Liver (tissue), 9 donors: Measurements from ENCODE around the gene PHAX. TPM values are rescaled to one million over a fixed set of nuclear protein-coding genes. Genes with fewer than 3 reads are reported as not detected.
"Not testable (repeated sequence)": the region's sequence is repeated elsewhere in the genome, so short reads cannot be mapped to it uniquely, and the experiment has no call there.

Experiments
- DNase-seq: peaks from one replicate; pipeline ENCODE4 v3.0.0-alpha.2; 2017; ENCODE audit warnings: low spot score
- H3K27ac ChIP-seq, 2 donors: one replicate each; pipeline ENCODE4 v1.7.0; 2013; ENCODE audit warnings: inconsistent platforms in 2 of 2, low read length in 2 of 2, control low read depth in 1 of 2, low read depth in 1 of 2, mild to moderate bottlenecking in 1 of 2
- H3K27me3 ChIP-seq, 4 donors: one replicate each; pipeline versions ENCODE4 v1.6.1 to v1.7.0; 2013; ENCODE audit warnings: low read length in 3 of 4, inconsistent platforms in 1 of 4, mild to moderate bottlenecking in 1 of 4, moderate library complexity in 1 of 4; ENCODE audit not compliant: control insufficient read depth in 4 of 4, insufficient read depth in 4 of 4
- H3K36me3 ChIP-seq, 4 donors: one replicate each; pipeline versions ENCODE4 v1.6.1 to v1.7.0; 2013; ENCODE audit warnings: low read length in 3 of 4, mild to moderate bottlenecking in 3 of 4, low read depth in 1 of 4, moderate library complexity in 1 of 4; ENCODE audit not compliant: control insufficient read depth in 4 of 4, insufficient read depth in 3 of 4
- H3K4me1 ChIP-seq, 4 donors: one replicate each; pipeline versions ENCODE4 v1.6.1 to v1.7.0; 2013; ENCODE audit warnings: low read length in 3 of 4, mild to moderate bottlenecking in 3 of 4, moderate library complexity in 1 of 4; ENCODE audit not compliant: control insufficient read depth in 4 of 4, insufficient read depth in 4 of 4
- H3K4me3 ChIP-seq, 3 donors: one replicate each; pipeline versions ENCODE4 v1.6.1 to v1.7.0; 2013; ENCODE audit warnings: low read length in 3 of 3, control low read depth in 1 of 3, low read depth in 1 of 3, mild to moderate bottlenecking in 1 of 3
- H3K9ac ChIP-seq, 2 donors: one replicate each; pipeline ENCODE4 v1.7.0; 2013; ENCODE audit warnings: low read length in 2 of 2, mild to moderate bottlenecking in 2 of 2, moderate library complexity in 2 of 2, control low read depth in 1 of 2, low read depth in 1 of 2
- H3K9me3 ChIP-seq, 4 donors: one replicate each; pipeline versions ENCODE4 v1.6.1 to v1.7.0; 2013; ENCODE audit warnings: low read length in 3 of 4; ENCODE audit not compliant: control insufficient read depth in 4 of 4
- ATF3 ChIP-seq: IDR thresholded peaks from 2 replicates; pipeline ENCODE4 v1.6.1; 2016; ENCODE audit warnings: antibody characterized with exemption
- CTCF ChIP-seq: fragments of 150-350 bp; IDR thresholded peaks from 2 replicates; pipeline ENCODE4 v1.5.1; 2017; ENCODE audit warnings: improper control_type of control experiment, low read depth, low read length; ENCODE audit not compliant: missing input control
- EGR1 ChIP-seq, 2 donors: IDR thresholded peaks; 2 replicates each; pipeline ENCODE4 v1.6.1; 2016 to 2018; ENCODE audit warnings: antibody characterized with exemption in 2 of 2, low read depth in 2 of 2
- FOXA1 ChIP-seq: IDR thresholded peaks from 2 replicates; pipeline ENCODE4 v1.6.1; 2016; ENCODE audit warnings: antibody characterized with exemption
- FOXA2 ChIP-seq: IDR thresholded peaks from 2 replicates; pipeline ENCODE4 v1.6.1; 2016; ENCODE audit warnings: antibody characterized with exemption
- GABPA ChIP-seq, 2 donors: IDR thresholded peaks in 1 of 2; conservative IDR thresholded peaks in 1 of 2; 2 replicates each; pipeline ENCODE4 v1.6.1; 2016; ENCODE audit warnings: antibody characterized with exemption in 2 of 2, mild to moderate bottlenecking in 1 of 2, moderate library complexity in 1 of 2
- HNF4A ChIP-seq, 2 donors: conservative IDR thresholded peaks; 2 replicates each; pipeline ENCODE4 v1.6.1; 2016; ENCODE audit warnings: antibody characterized with exemption in 2 of 2, mild to moderate bottlenecking in 2 of 2
- HNF4G ChIP-seq: IDR thresholded peaks from 2 replicates; pipeline ENCODE4 v1.6.1; 2016; ENCODE audit warnings: antibody characterized with exemption
- NR2F2 ChIP-seq: IDR thresholded peaks from 2 replicates; pipeline ENCODE4 v1.6.1; 2016; ENCODE audit warnings: antibody characterized with exemption
- RAD21 ChIP-seq, 2 donors: IDR thresholded peaks; 2 replicates each; pipeline ENCODE4 v1.6.1; 2016; ENCODE audit warnings: antibody characterized with exemption in 2 of 2, mild to moderate bottlenecking in 2 of 2
- RXRA ChIP-seq, 2 donors: IDR thresholded peaks; 2 replicates each; pipeline ENCODE4 v1.6.1; 2017 to 2018; ENCODE audit warnings: antibody characterized with exemption in 2 of 2, mild to moderate bottlenecking in 1 of 2
- SP1 ChIP-seq: IDR thresholded peaks from 2 replicates; pipeline ENCODE4 v1.6.1; 2018; ENCODE audit warnings: antibody characterized with exemption, mild to moderate bottlenecking
- TAF1 ChIP-seq: conservative IDR thresholded peaks from 2 replicates; pipeline ENCODE4 v1.6.1; 2016; ENCODE audit warnings: antibody characterized with exemption, mild to moderate bottlenecking
- YY1 ChIP-seq: IDR thresholded peaks from 2 replicates; pipeline ENCODE4 v1.6.1; 2016; ENCODE audit warnings: antibody characterized with exemption, mild to moderate bottlenecking
- WGBS: extraction: QIAGEN DNeasy Blood & Tissue Kit; methylation state at CpG from one replicate; pipeline ENCODE4 v1.1.7; 2013; 5-methylcytosine and 5-hydroxymethylcytosine counted together
- polyA plus RNA-seq, 2 donors: library from polyadenylated mRNA; stranded (reverse) in 1 of 2; unstranded in 1 of 2; fragments of 200-250 nt in 1 of 2; fragments of >200 nt in 1 of 2; fragmentation: Nextera tagmentation in 1 of 2; extraction: Ambion mirVana in 1 of 2; gene quantifications; one replicate each; pipeline versions ENCODE4 v1.2.1 to v1.2.3, GENCODE V29; 2013 to 2015
- total RNA-seq, 2 donors: library from RNA; depleted of rRNA; stranded (reverse); fragments of >200 nt; gene quantifications; one replicate each; pipeline ENCODE4 v1.2.3, GENCODE V29; 2014
- TF ChIP-seq, protein P1 (sequence below): IDR thresholded peaks from 2 replicates; pipeline ENCODE4 v1.6.1; 2016; ENCODE audit warnings: antibody characterized with exemption
- donor health status: healthy.
- donor health status: healthy.
- donor health status: healthy.
- donor health status: healthy.
- donor health status: healthy.

PHAX gene
- total and polyA plus RNA-seq, 4 donors, result 10.3 to 32.6 (median 25.1) TPM

- no peak for DNase-seq
- Histone ChIP-seq H3K4me1 (peaks cover 3 to 14% (median 6%) of the 10 kb centered on the region in 4 donors), H3K27me3 (no peaks in the 10 kb centered on the region), H3K4me3 (no peak overlapping the region), H3K9me3 (no peaks in the 10 kb centered on the region), H3K36me3 (peaks cover 5 to 17% (median 14%) of the 10 kb centered on the region in 4 donors), H3K27ac (no peak overlapping the region), H3K9ac (no peak overlapping the region)
- WGBS, result 94% methylated on average over 7 of the region's 7 CpGs
- TF ChIP-seq HNF4G, result no peak
- TF ChIP-seq RXRA (IDR thresholded peaks at IDR 0.05), result no peak
- no peak for TF ChIP-seq FOXA2
- TF ChIP-seq, protein P1, sequence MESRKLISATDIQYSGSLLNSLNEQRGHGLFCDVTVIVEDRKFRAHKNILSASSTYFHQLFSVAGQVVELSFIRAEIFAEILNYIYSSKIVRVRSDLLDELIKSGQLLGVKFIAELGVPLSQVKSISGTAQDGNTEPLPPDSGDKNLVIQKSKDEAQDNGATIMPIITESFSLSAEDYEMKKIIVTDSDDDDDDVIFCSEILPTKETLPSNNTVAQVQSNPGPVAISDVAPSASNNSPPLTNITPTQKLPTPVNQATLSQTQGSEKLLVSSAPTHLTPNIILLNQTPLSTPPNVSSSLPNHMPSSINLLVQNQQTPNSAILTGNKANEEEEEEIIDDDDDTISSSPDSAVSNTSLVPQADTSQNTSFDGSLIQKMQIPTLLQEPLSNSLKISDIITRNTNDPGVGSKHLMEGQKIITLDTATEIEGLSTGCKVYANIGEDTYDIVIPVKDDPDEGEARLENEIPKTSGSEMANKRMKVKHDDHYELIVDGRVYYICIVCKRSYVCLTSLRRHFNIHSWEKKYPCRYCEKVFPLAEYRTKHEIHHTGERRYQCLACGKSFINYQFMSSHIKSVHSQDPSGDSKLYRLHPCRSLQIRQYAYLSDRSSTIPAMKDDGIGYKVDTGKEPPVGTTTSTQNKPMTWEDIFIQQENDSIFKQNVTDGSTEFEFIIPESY, result no peak
- no peak for TF ChIP-seq HNF4A (conservative IDR thresholded peaks at IDR 0.05)
- TF ChIP-seq TAF1, result no peak
- TF ChIP-seq CTCF, result no peak
- no peak for TF ChIP-seq RAD21 (IDR thresholded peaks at IDR 0.05)
- no peak for TF ChIP-seq SP1
- no peak for TF ChIP-seq FOXA1
- TF ChIP-seq EGR1 (IDR thresholded peaks at IDR 0.05; ENCODE audit: low read depth in 2 of 2), result no peak
- TF ChIP-seq NR2F2, result no peak
- TF ChIP-seq ATF3, result no peak
- TF ChIP-seq GABPA (IDR thresholded peaks at IDR 0.05 in 1 of 2, conservative IDR thresholded peaks at IDR 0.05 in 1 of 2), result no peak
Measured at GRCh38 chr5:126613941-126614592, 13.3 kb downstream of the PHAX start.

DNA sequence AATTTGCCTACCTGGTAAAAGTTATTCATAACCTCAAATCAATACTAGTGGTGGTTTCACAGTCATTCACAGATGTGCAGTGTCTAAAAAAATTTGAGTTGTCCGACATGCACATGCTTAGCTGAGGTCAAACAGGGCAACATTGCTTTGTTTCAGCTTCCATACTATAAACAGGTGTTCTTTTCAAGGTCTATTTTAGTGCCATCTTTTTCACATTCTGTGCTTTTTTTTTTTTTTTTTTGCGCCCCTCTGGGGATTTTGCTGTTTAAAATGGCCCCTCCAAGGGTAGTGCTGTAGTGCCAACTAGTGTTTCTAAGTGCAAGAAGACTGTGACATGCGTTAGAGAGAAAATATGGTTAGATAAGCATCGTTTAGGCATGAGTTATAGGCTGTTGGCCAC, 14.5 kb downstream of the PHAX start:
- Histone ChIP-seq H3K36me3 (peaks cover 3 to 18% (median 15%) of the 10 kb centered on the region in 4 donors), H3K27me3 (no peaks in the 10 kb centered on the region), H3K4me1 (peaks cover 0 to 4% (median 0%) of the 10 kb centered on the region in 4 donors), H3K9me3 (no peaks in the 10 kb centered on the region), H3K9ac (no peak overlapping the region), H3K4me3 (no peak overlapping the region), H3K27ac (no peak overlapping the region)
- 88% methylated on average over 4 of the region's 4 CpGs for WGBS
- TF ChIP-seq CTCF (no peak), YY1 (no peak), TAF1 (no peak)
- TF ChIP-seq, protein P1, result no peak
- DNase-seq, result no peak

DNA sequence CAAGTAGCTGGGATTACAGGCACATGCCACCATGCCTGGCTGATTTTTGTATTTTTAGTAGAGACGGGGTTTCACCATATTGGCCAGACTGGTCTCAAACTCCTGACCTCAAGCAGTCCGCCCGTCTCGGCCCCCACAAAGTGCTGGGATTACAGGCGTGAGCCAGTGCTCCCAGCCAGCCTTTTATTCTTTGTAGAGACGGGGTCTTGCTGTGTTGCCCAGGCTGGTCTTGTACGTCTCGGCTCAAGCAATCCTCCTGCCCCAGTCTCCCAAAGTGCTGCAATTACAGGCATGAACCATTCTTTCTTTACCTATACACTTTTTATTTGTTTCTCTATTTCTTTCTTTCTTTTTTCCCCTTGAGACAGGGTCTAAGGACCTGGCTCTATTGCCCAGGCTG, 16.9 kb downstream of the PHAX start:
- WGBS, result 97% methylated on average over 8 of the region's 8 CpGs

More for the DNA sequence above, 16.9 kb downstream of the PHAX start:
- H3K36me3 ChIP-seq, result peaks cover 3 to 18% (median 16%) of the 10 kb centered on the region in 4 donors
- not testable (repeated sequence) for H3K27ac ChIP-seq, H3K9ac ChIP-seq, DNase-seq, H3K9me3 ChIP-seq, H3K4me1 ChIP-seq, H3K4me3 ChIP-seq, H3K27me3 ChIP-seq
